GM15510 (cell line): Measurements from ENCODE around the gene CCDC201.

Experiments
- POLR2A ChIP-seq: IDR thresholded peaks from 3 replicates; pipeline ENCODE4 v1.6.1; 2011; ENCODE audit warnings: borderline replicate concordance; ENCODE audit not compliant: insufficient read length; ENCODE audit errors: extremely low read depth

Gene CCDC201

DNA sequence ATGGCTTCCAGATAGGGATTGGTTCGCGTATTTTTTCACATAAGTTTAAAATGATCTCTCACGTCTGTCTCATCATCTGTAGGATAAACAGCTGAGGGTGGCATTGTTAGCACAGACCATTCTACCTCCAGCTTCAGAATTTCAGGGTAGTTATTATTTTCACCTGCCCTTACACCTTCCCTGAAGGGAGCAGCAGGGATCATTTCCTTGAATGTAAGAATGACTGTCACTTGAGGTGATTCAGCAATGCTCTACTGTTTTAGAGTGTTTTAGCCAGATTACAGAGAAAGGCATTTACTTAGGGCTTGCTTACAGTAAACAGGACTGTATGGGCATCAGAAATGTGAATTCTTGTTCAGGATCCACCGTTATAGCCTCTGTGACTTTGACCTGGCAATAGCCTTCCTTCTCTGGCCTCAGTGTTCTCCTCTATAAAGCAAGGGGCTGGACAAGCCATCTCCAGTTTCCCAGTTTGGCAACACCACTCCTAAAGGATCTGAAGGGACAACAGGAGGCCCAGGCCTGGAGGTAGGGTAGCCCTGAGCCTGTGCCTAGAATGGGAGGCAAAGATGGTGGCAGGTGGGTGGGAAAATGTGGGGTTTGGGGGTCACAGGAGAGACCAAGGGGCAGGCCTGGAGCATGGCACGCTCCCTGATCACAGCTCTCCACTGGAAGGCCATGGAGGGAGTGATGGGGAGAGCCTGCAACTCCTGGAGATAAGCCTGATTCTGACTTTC is 14.2 kb upstream of the CCDC201 start:
- no peak for TF ChIP-seq POLR2A

DNA sequence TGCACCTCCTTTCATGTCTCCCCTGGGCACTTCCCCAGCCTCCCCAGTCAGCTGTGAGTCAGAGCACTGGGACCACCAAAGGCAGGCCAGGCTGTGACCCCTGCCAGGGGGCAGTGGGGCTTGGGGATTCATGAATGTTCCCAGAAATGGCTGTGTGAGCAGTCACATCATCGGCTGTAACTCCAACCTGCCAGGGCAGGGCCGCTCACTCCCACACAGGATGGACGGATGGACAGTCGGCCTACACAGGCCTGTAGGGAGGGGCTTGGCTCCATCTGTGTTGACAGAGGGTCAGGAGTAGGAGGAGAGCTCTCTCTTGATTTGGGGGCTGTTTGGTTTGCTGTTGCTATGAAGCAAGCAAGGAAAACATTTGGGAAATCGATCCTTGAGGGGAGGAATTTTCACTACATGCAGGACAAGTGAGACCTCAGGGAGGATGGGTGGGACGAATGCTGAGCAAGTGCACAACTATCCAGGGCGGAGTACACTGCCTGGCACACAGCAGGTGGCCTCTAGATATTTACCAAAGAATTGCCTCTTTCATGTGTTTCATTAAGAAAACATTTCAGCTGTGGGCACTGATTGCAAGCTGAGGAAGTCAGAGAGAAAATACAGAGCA is 12.5 kb upstream of the CCDC201 start:
- TF ChIP-seq POLR2A: no peak

DNA sequence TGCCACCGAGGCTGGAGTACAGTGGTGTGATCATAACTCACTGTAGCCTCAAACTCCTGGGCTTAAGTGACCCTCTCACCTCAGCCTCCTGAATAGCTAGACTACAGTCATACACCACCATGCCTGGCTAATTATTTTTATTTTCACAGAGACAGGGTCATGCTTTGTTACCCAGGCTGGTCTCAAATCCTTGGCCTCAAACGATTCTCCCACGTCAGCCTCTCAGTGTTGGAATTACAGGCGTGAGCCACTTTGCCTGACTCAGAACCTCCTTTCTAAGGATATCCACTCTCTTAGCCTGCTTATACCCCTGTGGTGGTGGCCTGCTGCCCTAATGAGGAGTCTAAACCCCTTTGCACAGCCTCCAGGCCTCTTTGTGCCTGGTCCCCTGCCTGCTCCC is 11.3 kb upstream of the CCDC201 start:
- TF ChIP-seq POLR2A: no peak

DNA sequence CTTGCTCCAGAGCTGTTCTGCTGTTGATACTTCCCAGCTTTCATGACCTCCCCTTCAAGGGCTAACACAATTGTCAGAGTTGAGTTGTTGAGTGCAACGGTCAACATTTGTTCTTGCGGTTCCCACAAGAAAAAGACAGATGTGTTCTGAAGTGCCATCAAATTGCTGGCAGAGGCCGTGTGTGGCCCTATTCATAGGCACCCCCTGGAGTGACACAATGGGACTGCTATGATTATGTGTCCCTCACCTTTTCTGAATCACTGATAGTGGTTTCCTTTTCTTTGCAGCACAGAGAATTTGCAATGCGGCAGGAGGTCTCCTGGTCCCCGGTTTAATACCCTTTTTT is 9.6 kb upstream of the CCDC201 start:
- no peak for TF ChIP-seq POLR2A

DNA sequence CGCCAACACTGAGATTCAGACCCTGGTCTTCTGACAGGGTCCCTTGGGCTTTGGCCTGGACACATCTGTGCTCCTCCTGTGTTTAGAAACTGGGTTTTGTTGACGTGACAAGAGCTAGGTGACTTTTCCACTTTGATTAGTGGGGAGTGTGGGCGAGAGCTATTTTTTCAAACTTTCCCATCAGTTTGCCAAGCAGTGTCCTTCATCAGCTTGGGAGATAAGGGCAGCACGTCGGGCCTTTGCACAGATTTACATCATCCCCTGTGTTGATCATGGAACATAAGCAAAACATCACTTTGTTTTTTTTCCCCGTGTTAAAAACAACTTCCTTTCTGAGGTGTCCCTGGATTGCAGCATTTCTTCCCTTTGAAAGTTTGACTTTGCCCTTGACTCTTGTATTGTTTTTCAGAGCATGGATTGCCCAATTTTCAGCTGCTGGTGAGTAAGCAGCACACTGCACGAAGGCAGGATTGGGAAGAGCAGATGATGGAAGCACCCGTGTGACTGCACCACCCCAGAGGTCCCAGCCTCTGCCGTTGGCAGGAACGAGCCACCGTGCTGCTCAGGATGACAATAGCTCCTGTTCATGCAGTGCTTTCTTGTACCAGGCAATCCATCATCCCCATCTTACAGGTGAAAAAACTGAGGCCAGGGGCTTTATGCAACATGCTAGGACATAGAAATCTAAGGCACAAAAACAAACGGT is 9.0 kb upstream of the CCDC201 start:
- no peak for TF ChIP-seq POLR2A

DNA sequence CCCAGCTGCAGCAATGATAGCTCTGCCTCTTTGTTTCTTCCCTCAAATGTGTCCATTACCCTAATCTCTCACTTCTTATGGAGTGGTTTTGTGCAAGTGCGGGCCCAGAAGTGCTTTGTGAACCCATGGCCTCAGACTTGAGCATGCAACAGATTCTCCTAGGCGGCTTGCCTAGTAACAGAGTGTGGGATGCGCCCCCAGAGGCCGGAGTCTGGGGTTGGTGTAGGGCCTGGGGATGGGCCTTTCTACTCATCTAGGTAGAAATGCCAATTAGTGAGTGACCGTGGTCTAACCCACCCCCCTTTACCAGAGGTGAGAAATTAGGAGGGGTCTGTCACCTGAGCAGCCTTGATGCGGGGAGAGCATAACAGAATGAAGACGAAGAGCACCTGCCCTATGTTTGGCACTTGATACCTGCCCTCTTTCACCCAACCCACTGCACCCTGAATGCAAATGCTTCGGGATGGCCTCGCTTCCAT is 8.4 kb upstream of the CCDC201 start:
- TF ChIP-seq POLR2A: no peak

DNA sequence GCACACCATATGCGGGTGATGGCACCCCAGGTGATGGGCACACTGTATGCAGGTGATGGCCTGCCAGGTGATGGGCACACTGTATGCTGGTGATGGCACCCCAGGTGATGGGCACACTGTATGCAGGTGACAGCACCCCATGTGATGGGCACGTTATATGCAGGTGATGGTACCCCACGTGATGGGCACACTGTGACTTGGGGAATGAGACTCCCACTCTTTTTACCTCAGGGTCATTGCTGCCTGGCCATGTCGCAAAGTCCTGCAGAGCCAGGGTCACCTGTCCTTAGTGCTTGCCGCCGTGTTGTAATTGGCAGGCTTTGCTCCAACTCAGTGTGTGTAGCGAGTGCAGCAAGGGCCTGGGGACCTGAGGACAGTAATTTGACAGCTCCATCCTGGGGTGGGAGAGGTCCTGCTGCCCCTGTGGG is 7.6 kb upstream of the CCDC201 start:
- no peak for TF ChIP-seq POLR2A

DNA sequence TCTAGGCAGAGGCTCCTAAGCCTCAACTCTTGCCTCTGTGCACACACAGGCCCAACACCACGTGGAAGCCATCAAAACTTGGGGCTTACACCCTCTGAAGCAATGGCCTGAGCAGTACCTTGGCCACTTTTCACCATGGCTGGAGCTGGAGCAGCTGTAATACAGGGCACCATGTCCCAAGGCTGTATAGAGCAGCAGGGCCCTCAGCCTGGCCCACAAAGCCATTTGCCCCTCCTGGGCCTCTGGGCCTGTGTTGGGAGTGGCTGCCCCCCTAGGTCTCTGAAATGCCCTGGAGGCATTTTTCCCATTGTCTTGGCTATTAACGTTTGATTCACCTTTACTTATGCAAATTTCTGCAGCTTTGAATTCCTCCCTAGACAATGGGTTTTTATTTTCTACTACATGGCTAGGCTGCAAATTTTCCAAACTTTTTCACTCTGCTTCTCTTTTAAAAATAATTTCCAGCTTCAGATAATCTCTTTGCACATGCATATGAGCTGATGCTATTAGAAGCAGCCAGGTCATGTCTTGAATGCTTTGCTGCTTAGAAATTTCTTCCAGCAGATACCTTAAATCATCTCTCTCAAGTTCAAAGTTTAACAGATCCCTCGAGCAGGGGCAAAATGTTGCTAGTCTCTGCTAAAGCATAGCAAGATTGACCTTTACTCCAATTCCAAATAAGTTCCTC is 5.7 kb upstream of the CCDC201 start:
- no peak for TF ChIP-seq POLR2A

DNA sequence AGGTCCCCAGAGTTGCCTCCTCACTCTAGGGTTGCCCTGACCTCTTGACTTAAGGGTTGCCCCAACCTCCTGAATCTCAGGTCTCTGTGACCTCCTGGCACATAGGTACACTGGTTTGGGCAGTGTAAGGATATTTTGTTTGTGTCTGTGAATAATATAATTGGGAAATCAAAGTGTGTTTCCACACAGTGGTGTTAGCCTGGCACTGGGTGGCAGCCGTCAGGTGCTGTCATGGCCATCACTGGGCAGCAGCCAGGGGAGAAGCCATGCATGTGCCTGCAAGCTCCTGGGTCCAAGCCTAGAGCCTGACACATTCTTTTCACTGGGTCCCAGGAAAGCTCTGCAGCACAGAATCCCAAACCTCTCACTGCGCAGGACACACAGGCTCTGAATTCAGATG is 3.6 kb upstream of the CCDC201 start:
- no peak for TF ChIP-seq POLR2A

DNA sequence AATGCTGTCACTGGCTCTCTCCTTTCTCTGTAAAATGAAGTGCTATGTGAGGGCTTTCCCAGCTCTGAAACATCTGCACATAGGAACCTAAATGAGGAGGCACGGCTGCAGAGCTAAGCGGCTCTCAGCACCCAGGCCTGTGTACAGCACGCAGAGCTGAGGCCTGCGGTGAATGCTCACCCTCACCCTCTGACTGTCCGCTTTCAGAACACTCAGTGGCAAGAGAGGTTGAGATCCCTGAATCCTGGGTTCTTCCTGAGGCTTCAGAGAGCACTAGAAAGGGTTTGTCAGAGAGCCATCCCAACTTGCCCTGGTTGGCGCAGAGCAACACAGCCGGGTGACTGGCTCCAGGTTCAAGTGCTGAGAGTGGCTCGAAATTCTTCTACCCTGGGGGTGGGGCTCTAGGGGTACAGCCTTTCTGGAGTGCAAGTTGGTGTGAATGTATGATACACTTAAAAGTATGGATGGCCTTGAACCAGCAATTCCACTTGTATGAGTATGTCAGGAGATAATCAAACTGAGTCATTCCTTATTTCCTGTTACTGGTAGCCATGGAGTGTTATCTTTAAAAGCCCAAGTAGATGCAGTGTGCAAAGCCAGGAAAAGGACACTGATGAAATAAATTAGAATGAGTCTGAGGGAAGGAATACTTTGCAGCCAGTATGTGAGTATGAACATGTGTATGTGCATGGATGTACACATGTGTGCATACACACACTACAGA is 1.7 kb upstream of the CCDC201 start:
- TF ChIP-seq POLR2A: no peak

DNA sequence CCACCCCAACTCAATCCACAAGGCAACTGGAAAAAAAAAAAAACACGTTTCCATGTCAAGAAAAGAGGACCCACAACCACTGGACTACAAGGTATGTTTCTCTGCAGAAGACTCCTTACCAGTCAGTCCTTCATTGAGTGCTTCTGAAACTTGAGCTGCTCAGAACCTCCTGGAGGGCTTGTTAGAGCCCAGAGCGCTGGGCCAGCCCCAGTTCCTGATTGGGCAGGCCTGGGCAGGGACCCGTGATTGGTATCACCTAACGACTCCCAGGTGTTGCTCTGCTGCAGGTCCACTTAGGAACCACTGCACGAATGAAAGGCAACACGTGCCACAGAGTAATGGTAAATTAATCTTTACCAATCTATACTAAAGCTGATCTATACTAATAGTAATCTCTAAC is 473 bp upstream of the CCDC201 start:
- TF ChIP-seq POLR2A: no peak

DNA sequence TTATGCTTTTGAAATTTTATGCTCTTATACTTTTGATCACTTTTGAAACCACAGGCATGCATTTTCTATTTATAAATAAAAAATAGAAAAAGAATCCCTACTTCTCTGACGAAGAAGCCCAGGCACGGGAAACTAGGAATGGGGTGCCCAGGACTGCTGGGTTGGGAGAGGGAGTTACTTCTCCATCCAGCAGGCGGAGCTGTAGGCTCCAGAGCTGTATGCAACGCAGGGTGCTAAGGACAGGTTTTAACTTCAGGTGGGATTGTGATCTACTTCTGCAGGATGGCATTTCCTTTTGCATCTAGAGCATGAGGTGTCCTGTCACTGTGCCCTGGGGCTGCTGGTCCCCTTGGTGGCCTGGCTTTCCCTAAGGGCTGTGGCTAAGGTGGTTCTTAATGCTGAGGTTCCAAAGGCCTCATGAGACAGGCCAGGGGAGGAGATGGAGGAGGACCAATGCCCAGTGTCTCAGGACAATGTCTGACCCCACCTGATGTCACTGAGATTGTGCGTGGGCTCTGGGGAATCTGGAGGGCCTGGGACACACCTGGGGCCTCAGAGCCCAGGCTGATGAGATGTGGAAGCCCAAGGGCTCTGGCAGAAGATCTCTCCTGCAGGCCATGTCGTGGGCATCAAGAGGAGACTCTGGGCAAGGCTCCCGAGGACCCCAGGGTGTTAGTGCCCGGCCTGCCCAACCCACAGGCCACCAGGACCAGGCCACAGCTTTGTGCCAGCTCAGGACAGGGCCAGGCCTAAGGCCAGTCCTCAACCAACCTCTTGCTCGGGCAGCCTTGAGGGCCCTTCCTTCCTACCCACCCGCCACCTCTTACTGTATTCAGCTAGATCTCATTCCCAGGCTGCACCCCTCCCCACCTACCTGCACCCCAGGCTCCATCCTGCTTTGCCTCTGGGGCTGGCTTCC is 507 bp downstream of the CCDC201 start:
- TF ChIP-seq POLR2A: no peak

DNA sequence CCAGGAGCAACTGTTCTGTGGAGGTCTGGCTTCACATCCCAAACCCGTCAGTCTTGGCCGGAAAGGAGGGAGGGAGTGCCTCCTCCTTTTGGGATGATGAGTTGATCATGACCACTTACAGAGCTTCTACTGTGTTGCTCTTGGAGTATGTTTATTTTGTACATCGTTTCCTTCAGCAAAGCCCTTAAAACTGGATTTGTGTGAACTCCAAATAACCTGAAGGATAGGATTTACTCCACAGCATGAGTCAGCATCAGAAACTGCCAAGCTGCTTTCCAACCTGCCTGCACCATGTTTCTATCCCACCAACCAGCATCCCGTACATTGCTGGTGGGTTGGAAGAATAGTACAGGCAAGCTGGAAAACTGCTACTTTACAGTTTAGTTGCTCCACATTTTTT is 3.5 kb downstream of the CCDC201 start:
- TF ChIP-seq POLR2A: no peak
